HepG2 (cell line): ENCODE data around the gene SLC27A1. TPM values are rescaled to one million over a fixed set of nuclear protein-coding genes. Genes with fewer than 3 reads are reported as not detected.

Source experiments
- AGO1 ChIP-seq: fragments of 200-400 bp; formaldehyde crosslinking; IDR thresholded peaks from 2 replicates; pipeline ENCODE4 v1.6.1; 2017; ENCODE audit warnings: mild to moderate bottlenecking, low read depth, low read length, moderate library complexity; ENCODE audit not compliant: poor library complexity, severe bottlenecking
- CHD4 ChIP-seq: fragments of 200-600 bp; sonication (generic); IDR thresholded peaks from 2 replicates; pipeline ENCODE4 v1.7.0; 2017; ENCODE audit warnings: mild to moderate bottlenecking, low read length, borderline replicate concordance
- DDIT3 ChIP-seq: sonication (generic); formaldehyde crosslinking; IDR thresholded peaks from 2 replicates; pipeline ENCODE4 v1.4.0; 2020; ENCODE audit warnings: mild to moderate bottlenecking, missing genetic modification reagents
- DPF2 ChIP-seq: sonication (generic); formaldehyde crosslinking; IDR thresholded peaks from 2 replicates; pipeline ENCODE4 v1.4.0; 2020; ENCODE audit warnings: mild to moderate bottlenecking, low read depth, missing genetic modification reagents, borderline replicate concordance
- DRAP1 ChIP-seq: IDR thresholded peaks from 2 replicates; pipeline ENCODE4 v1.6.1; 2016; ENCODE audit warnings: missing genetic modification reagents, missing compliant biosample characterization
- FOXK1 ChIP-seq: sonication (generic); formaldehyde crosslinking; IDR thresholded peaks from 2 replicates; pipeline ENCODE4 v1.4.0; 2020; ENCODE audit warnings: low read depth, missing genetic modification reagents, borderline replicate concordance
- GTF3A ChIP-seq: sonication (generic); formaldehyde crosslinking; conservative IDR thresholded peaks from 2 replicates; pipeline ENCODE4 v1.4.0; 2020; ENCODE audit warnings: mild to moderate bottlenecking, missing genetic modification reagents
- KAT7 ChIP-seq: IDR thresholded peaks from 2 replicates; pipeline ENCODE4 v1.6.1; 2018; ENCODE audit warnings: borderline replicate concordance, missing compliant biosample characterization
- MAF1 ChIP-seq: sonication (generic); formaldehyde crosslinking; IDR thresholded peaks from 2 replicates; pipeline ENCODE4 v1.5.0; 2020; ENCODE audit warnings: missing genetic modification reagents, borderline replicate concordance
- MAFF ChIP-seq: IDR thresholded peaks from 2 replicates; pipeline ENCODE4 v1.6.1; 2011; ENCODE audit warnings: low read depth, low read length, improper control_type of control experiment
- REL ChIP-seq: sonication (generic); formaldehyde crosslinking; conservative IDR thresholded peaks from 2 replicates; pipeline ENCODE4 v1.8.0; 2022; ENCODE audit warnings: mild to moderate bottlenecking, missing genetic modification reagents, moderate library complexity
- REXO4 ChIP-seq: sonication (generic); formaldehyde crosslinking; IDR thresholded peaks from 2 replicates; pipeline ENCODE4 v1.8.0; 2022; ENCODE audit warnings: missing genetic modification reagents, mild to moderate bottlenecking, borderline replicate concordance
- SATB2 ChIP-seq: sonication (generic); formaldehyde crosslinking; IDR thresholded peaks from 2 replicates; pipeline ENCODE4 v1.5.0; 2020; ENCODE audit warnings: missing genetic modification reagents
- SMARCC2 ChIP-seq: fragments of 450-650 bp; IDR thresholded peaks from 2 replicates; pipeline ENCODE4 v1.6.1; 2017; ENCODE audit warnings: antibody characterized with exemption, mild to moderate bottlenecking
- TRIM22 ChIP-seq: fragments of 450-650 bp; IDR thresholded peaks from 2 replicates; pipeline ENCODE4 v1.6.1; 2017
- TRIM24 ChIP-seq: sonication (generic); formaldehyde crosslinking; IDR thresholded peaks from 2 replicates; pipeline ENCODE4 v1.8.0; 2022; ENCODE audit warnings: mild to moderate bottlenecking, missing genetic modification reagents
- ZMAT3 ChIP-seq: sonication (generic); formaldehyde crosslinking; conservative IDR thresholded peaks from 2 replicates; pipeline ENCODE4 v1.7.0; 2021; ENCODE audit warnings: missing genetic modification reagents
- ZNF160 ChIP-seq: sonication (generic); formaldehyde crosslinking; IDR thresholded peaks from 2 replicates; pipeline ENCODE4 v1.8.0; 2022; ENCODE audit warnings: mild to moderate bottlenecking, inconsistent platforms, missing genetic modification reagents
- ZNF205 ChIP-seq: IDR thresholded peaks from 2 replicates; pipeline ENCODE4 v1.6.1; 2018; ENCODE audit warnings: missing biosample characterization, missing genetic modification reagents
- ZNF232 ChIP-seq: sonication (generic); formaldehyde crosslinking; IDR thresholded peaks from 2 replicates; pipeline ENCODE4 v1.4.0; 2020; ENCODE audit warnings: missing genetic modification reagents, borderline replicate concordance
- ZNF282 ChIP-seq: fragments of 450-650 bp; IDR thresholded peaks from 2 replicates; pipeline ENCODE4 v1.6.1; 2018; ENCODE audit not compliant: partially characterized antibody
- ZNF34 ChIP-seq: sonication (generic); formaldehyde crosslinking; IDR thresholded peaks from 2 replicates; pipeline ENCODE4 v1.4.0; 2020; ENCODE audit warnings: mild to moderate bottlenecking, missing genetic modification reagents, borderline replicate concordance
- ZNF441 ChIP-seq: sonication (generic); formaldehyde crosslinking; IDR thresholded peaks from 2 replicates; pipeline ENCODE4 v1.7.0; 2021; ENCODE audit warnings: missing genetic modification reagents, borderline replicate concordance
- ZNF703 ChIP-seq: sonication (generic); formaldehyde crosslinking; IDR thresholded peaks from 2 replicates; pipeline ENCODE4 v1.5.1; 2020; ENCODE audit warnings: missing genetic modification reagents, mild to moderate bottlenecking, moderate library complexity, borderline replicate concordance
- ZNF891 ChIP-seq: sonication (generic); formaldehyde crosslinking; IDR thresholded peaks from 2 replicates; pipeline ENCODE4 v1.5.0; 2020; ENCODE audit warnings: mild to moderate bottlenecking, missing genetic modification reagents
- polyA plus RNA-seq, 8 experiments: library from polyadenylated mRNA; depleted of rRNA in 3 of 8; stranded (reverse) in 7 of 8; unstranded in 1 of 8; fragments of >200 nt; fragmentation: Illumina TruSeq in 4 of 8; extraction: Trizol in 4 of 8; gene quantifications; 2 replicates each; pipeline versions ENCODE4 v1.2.1 to v1.2.3, GENCODE V29; 2011 to 2016; ENCODE audit warnings: low read depth in 4 of 8, missing spikeins in 1 of 8, mixed read lengths in 1 of 8; ENCODE audit not compliant: insufficient read depth in 1 of 8
- total RNA-seq, 5 experiments: library from RNA; depleted of rRNA; stranded (reverse); fragments of >200 nt; fragmentation: Illumina TruSeq; extraction: Trizol; gene quantifications; 2 replicates each; pipeline ENCODE4 v1.2.3, GENCODE V29; 2016; ENCODE audit warnings: low read depth in 1 of 5

The SLC27A1 gene
- total and polyA plus RNA-seq, 2 of the 13 experiments (the other 11 are each of a cell fraction or from before 2014, with no cell fraction given) = 4.1 to 8.8 TPM

GRCh38 chr19:17511724-17512573 lies 41.6 kb downstream of the SLC27A1 start (continued):
- TF ChIP-seq TRIM22 = no peak
- TF ChIP-seq FOXK1 (CRISPR knock-in tag) = peak; percentile 62; the same call in 1 of the 2 replicates
- TF ChIP-seq GTF3A (CRISPR knock-in tag) = peak; percentile 94
- peak; percentile 99 for TF ChIP-seq ZMAT3
- TF ChIP-seq ZNF232 = peak; percentile 60
- TF ChIP-seq ZNF34 (CRISPR knock-in tag) = peak; percentile 96
- TF ChIP-seq MAFF = no peak
- peak; percentile 51; the same call in 1 of the 2 replicates for TF ChIP-seq REXO4 (CRISPR knock-in tag)
- TF ChIP-seq AGO1 = peak; percentile 76
- TF ChIP-seq CHD4 = no peak
- no peak; the same call in 1 of the 2 replicates for TF ChIP-seq ZNF703 (CRISPR knock-in tag)
- no peak; the same call in 1 of the 2 replicates for TF ChIP-seq ZNF160 (CRISPR knock-in tag)
- no peak for TF ChIP-seq MAF1 (CRISPR knock-in tag)
- peak; percentile 48; the same call in 1 of the 2 replicates for TF ChIP-seq DPF2 (CRISPR knock-in tag)
- peak; percentile 77 for TF ChIP-seq ZNF205 (CRISPR knock-in tag)
- TF ChIP-seq SATB2 (CRISPR knock-in tag) = peak; percentile 82; the same call in 1 of the 2 replicates
- peak; percentile 88 for TF ChIP-seq ZNF441 (CRISPR knock-in tag)
- peak; percentile 67 for TF ChIP-seq DRAP1 (CRISPR knock-in tag)
- TF ChIP-seq SMARCC2 = no peak
- TF ChIP-seq ZNF282 = no peak
- TF ChIP-seq KAT7 (CRISPR knock-in tag) = peak; percentile 85; the same call in 1 of the 2 replicates
- 0 out of 2 replicates have a peak, but pooled peaks have one; percentile 11 for TF ChIP-seq ZNF891 (CRISPR knock-in tag)
- peak; percentile 72; the same call in 1 of the 2 replicates for TF ChIP-seq REL
- TF ChIP-seq DDIT3 (CRISPR knock-in tag) = peak; percentile 18; the same call in 1 of the 2 replicates
- TF ChIP-seq TRIM24 (CRISPR knock-in tag) = 0 out of 2 replicates have a peak, but pooled peaks have one; percentile 33
